Mesendoderm (in vitro differentiated cells): ENCODE results near the gene FGGY.

Source experiments
- DNase-seq: peaks from one replicate; pipeline ENCODE4 v3.0.0; 2013
- H2AK5ac ChIP-seq: 2 replicates; pipeline ENCODE4 v1.6.1; 2013; ENCODE audit warnings: low read length, inconsistent platforms
- H2BK120ac ChIP-seq: 2 replicates; pipeline ENCODE4 v1.6.1; 2013; ENCODE audit warnings: low read depth, mild to moderate bottlenecking, low read length, moderate library complexity, mixed read lengths
- H2BK15ac ChIP-seq: replicated peaks from 2 replicates; pipeline ENCODE4 v1.6.1; 2013; ENCODE audit warnings: low read depth, mild to moderate bottlenecking, moderate library complexity
- H2BK5ac ChIP-seq: 2 replicates; pipeline ENCODE4 v1.6.1; 2013; ENCODE audit warnings: low read length, inconsistent platforms
- H3K18ac ChIP-seq: 2 replicates; pipeline ENCODE4 v1.6.1; 2013; ENCODE audit warnings: mild to moderate bottlenecking, low read length, mixed read lengths
- H3K23ac ChIP-seq: one replicate; pipeline ENCODE4 v1.6.1; 2013; ENCODE audit warnings: low read length
- H3K27ac ChIP-seq: 2 replicates; pipeline ENCODE4 v1.5.1; 2013; ENCODE audit warnings: low read depth, mild to moderate bottlenecking, inconsistent platforms, low read length, moderate library complexity
- H3K27me3 ChIP-seq: 2 replicates; pipeline ENCODE4 v1.6.1; 2013; ENCODE audit warnings: low read length, control low read depth, mild to moderate bottlenecking, inconsistent platforms; ENCODE audit not compliant: insufficient read depth, poor library complexity
- H3K36me3 ChIP-seq: 2 replicates; pipeline ENCODE4 v1.6.1; 2013; ENCODE audit warnings: low read length, inconsistent platforms; ENCODE audit not compliant: control insufficient read depth, insufficient read depth
- H3K4ac ChIP-seq: one replicate; pipeline ENCODE4 v1.6.1; 2013; ENCODE audit warnings: low read depth, mild to moderate bottlenecking, low read length, moderate library complexity
- H3K4me1 ChIP-seq: 2 replicates; pipeline ENCODE4 v1.6.1; 2013; ENCODE audit warnings: low read depth, low read length, inconsistent platforms; ENCODE audit not compliant: control insufficient read depth
- H3K4me2 ChIP-seq: 2 replicates; pipeline ENCODE4 v1.6.1; 2013; ENCODE audit warnings: low read length
- H3K4me3 ChIP-seq: 2 replicates; pipeline ENCODE4 v1.5.1; 2013; ENCODE audit warnings: mild to moderate bottlenecking, low read length
- H3K56ac ChIP-seq: one replicate; pipeline ENCODE4 v1.6.1; 2013; ENCODE audit warnings: low read length
- H3K79me1 ChIP-seq: 2 replicates; pipeline ENCODE4 v1.6.1; 2013; ENCODE audit warnings: low read length, inconsistent platforms
- H3K79me2 ChIP-seq: 2 replicates; pipeline ENCODE4 v1.6.1; 2013; ENCODE audit warnings: mild to moderate bottlenecking, low read length; ENCODE audit not compliant: control insufficient read depth, insufficient read depth
- H3K9ac ChIP-seq: 2 replicates; pipeline ENCODE4 v1.6.1; 2013; ENCODE audit warnings: low read length, inconsistent platforms
- H4K5ac ChIP-seq: one replicate; pipeline ENCODE4 v1.6.1; 2013; ENCODE audit warnings: low read length
- H4K8ac ChIP-seq: one replicate; pipeline ENCODE4 v1.6.1; 2013; ENCODE audit warnings: low read depth, mild to moderate bottlenecking, control low read depth, low read length, moderate library complexity
- WGBS: extraction: QIAGEN DNeasy Blood & Tissue Kit; methylation state at CpG from one replicate; pipeline ENCODE4 v1.1.7; 2013; ENCODE audit warnings: low lambda C conversion rate, missing lambda C conversion rate; ENCODE audit not compliant: insufficient coverage; ENCODE audit errors: extremely low coverage; 5-methylcytosine and 5-hydroxymethylcytosine counted together

FGGY gene

DNA sequence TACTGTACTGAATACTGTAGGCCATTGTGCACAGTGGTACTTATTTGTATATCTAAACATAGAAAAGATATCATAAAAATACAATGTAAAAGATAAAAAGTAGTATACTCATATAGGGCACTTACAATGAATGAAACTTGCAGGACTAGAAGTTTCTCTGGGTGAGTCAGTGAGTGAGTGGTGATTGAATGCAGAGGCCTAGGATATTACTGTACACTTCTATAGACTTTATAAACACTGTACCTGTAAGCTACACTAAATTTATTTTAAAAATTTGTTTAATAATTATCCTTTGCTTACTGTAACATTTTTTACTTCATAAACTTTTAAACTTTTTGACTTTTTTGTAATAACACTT lies 82.5 kb downstream of the FGGY start:
- Histone ChIP-seq H3K4me2 (no peak overlapping the region), H3K4me3 (no peak overlapping the region), H4K8ac (no peak overlapping the region), H3K36me3 (no peaks in the 10 kb centered on the region), H3K79me1 (no peaks in the 10 kb centered on the region), H2BK15ac (no peak overlapping the region), H3K4me1 (peaks cover 3% of the 10 kb centered on the region), H3K9ac (no peak overlapping the region), H3K27me3 (no peaks in the 10 kb centered on the region), H2BK120ac (no peak overlapping the region), H3K56ac (no peak overlapping the region), H4K5ac (no peak overlapping the region), H2AK5ac (no peak overlapping the region), H3K27ac (no peak overlapping the region), H3K79me2 (no peaks in the 10 kb centered on the region), H2BK5ac (no peak overlapping the region), H3K18ac (no peak overlapping the region), H3K4ac (no peak overlapping the region), H3K23ac (no peak overlapping the region)
- DNase-seq: no peak

DNA sequence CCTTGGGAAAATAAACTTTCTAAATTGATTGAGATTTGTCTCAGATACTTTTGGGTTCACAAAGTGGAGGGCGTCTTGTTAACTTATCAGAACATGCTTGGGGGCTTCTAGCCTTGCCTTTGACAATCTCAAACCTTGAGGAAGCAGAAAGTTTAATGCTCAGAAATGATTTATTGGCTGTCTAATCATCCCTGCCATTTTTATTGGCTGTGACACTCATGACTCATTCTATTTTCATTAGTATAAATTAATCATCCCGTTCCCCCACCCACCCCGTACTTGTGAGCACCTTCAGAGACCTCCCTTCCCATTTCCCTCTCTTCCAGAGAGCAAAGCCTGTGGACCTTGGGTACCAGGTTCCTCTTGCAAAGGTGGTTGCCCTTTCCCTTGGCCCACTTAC lies 87.1 kb downstream of the FGGY start:
- H2AK5ac ChIP-seq: no peak overlapping the region
- peaks cover 3% of the 10 kb centered on the region for H3K4me1 ChIP-seq
- H3K4me2 ChIP-seq: no peak overlapping the region
- no peaks in the 10 kb centered on the region for H3K27me3 ChIP-seq
- peak overlapping the region; percentile 23 for H2BK120ac ChIP-seq
- no peak overlapping the region for H3K9ac ChIP-seq
- H3K36me3 ChIP-seq: no peaks in the 10 kb centered on the region
- no peak overlapping the region for H3K56ac ChIP-seq
- no peak overlapping the region for H4K5ac ChIP-seq
- H2BK15ac ChIP-seq: no peak overlapping the region
- no CpG with 5 or more reads among the region's 3 CpGs for WGBS
- no peak overlapping the region for H3K23ac ChIP-seq
- H3K79me1 ChIP-seq: no peaks in the 10 kb centered on the region
- no peak overlapping the region for H2BK5ac ChIP-seq
- H3K18ac ChIP-seq: no peak overlapping the region
- H3K27ac ChIP-seq: no peak overlapping the region
- H3K79me2 ChIP-seq: no peaks in the 10 kb centered on the region
- DNase-seq: no peak
- no peak overlapping the region for H4K8ac ChIP-seq
- H3K4me3 ChIP-seq: no peak overlapping the region
- no peak overlapping the region for H3K4ac ChIP-seq

GRCh38 chr1:59384443-59384842 lies 87.5 kb downstream of the FGGY start:
- H3K27ac ChIP-seq: no peak overlapping the region
- no peak overlapping the region for H3K23ac ChIP-seq
- peak; percentile 21 for DNase-seq
- no peaks in the 10 kb centered on the region for H3K79me2 ChIP-seq
- no peak overlapping the region for H3K18ac ChIP-seq
- no peak overlapping the region for H2BK15ac ChIP-seq
- no CpG with 5 or more reads among the region's 1 CpG for whole genome bisulfite sequencing
- H4K5ac ChIP-seq: no peak overlapping the region
- H3K4ac ChIP-seq: no peak overlapping the region
- H3K9ac ChIP-seq: no peak overlapping the region
- no peaks in the 10 kb centered on the region for H3K36me3 ChIP-seq
- no peak overlapping the region for H3K4me2 ChIP-seq
- no peak overlapping the region for H2BK5ac ChIP-seq
- H3K27me3 ChIP-seq: no peaks in the 10 kb centered on the region
- H4K8ac ChIP-seq: no peak overlapping the region
- H2AK5ac ChIP-seq: no peak overlapping the region
- H2BK120ac ChIP-seq: no peak overlapping the region
- peaks cover 3% of the 10 kb centered on the region for H3K4me1 ChIP-seq
- no peak overlapping the region for H3K4me3 ChIP-seq
- no peaks in the 10 kb centered on the region for H3K79me1 ChIP-seq
- no peak overlapping the region for H3K56ac ChIP-seq

GRCh38 chr1:59388191-59388590 lies 91.3 kb downstream of the FGGY start:
- Histone ChIP-seq H3K18ac (no peak overlapping the region), H3K9ac (no peak overlapping the region), H2BK15ac (no peak overlapping the region), H4K5ac (no peak overlapping the region), H2AK5ac (no peak overlapping the region), H3K4ac (no peak overlapping the region), H3K36me3 (no peaks in the 10 kb centered on the region), H3K56ac (no peak overlapping the region), H2BK120ac (no peak overlapping the region), H3K23ac (no peak overlapping the region), H3K79me2 (no peaks in the 10 kb centered on the region), H3K4me2 (no peak overlapping the region), H2BK5ac (no peak overlapping the region), H3K79me1 (no peaks in the 10 kb centered on the region), H4K8ac (no peak overlapping the region), H3K27ac (no peak overlapping the region), H3K4me3 (no peak overlapping the region), H3K27me3 (no peaks in the 10 kb centered on the region), H3K4me1 (peaks cover 3% of the 10 kb centered on the region)
- no peak for DNase-seq
- WGBS: no CpG with 5 or more reads among the region's 3 CpGs

- Histone ChIP-seq H4K8ac (no peak overlapping the region), H3K23ac (no peak overlapping the region), H2BK15ac (no peak overlapping the region), H2AK5ac (no peak overlapping the region), H3K4me3 (no peak overlapping the region), H2BK5ac (no peak overlapping the region), H3K4ac (no peak overlapping the region), H3K9ac (no peak overlapping the region), H3K79me2 (no peaks in the 10 kb centered on the region), H3K36me3 (no peaks in the 10 kb centered on the region), H3K27me3 (no peaks in the 10 kb centered on the region), H3K27ac (no peak overlapping the region), H4K5ac (no peak overlapping the region), H3K4me1 (peaks cover 2% of the 10 kb centered on the region), H3K79me1 (no peaks in the 10 kb centered on the region), H3K4me2 (no peak overlapping the region), H2BK120ac (no peak overlapping the region), H3K56ac (no peak overlapping the region), H3K18ac (no peak overlapping the region)
- DNase-seq: no peak
Observed at GRCh38 chr1:59389847-59390246, 93.0 kb downstream of the FGGY start.

- peaks cover 2% of the 10 kb centered on the region for H3K4me1 ChIP-seq
- H2BK15ac ChIP-seq: no peak overlapping the region
- H2BK5ac ChIP-seq: no peak overlapping the region
- H4K8ac ChIP-seq: no peak overlapping the region
- no peaks in the 10 kb centered on the region for H3K79me1 ChIP-seq
- no peak overlapping the region for H3K4me2 ChIP-seq
- no peak overlapping the region for H3K56ac ChIP-seq
- no peak overlapping the region for H2AK5ac ChIP-seq
- WGBS: no CpG with 5 or more reads among the region's 3 CpGs
- H2BK120ac ChIP-seq: no peak overlapping the region
- no peak overlapping the region for H3K9ac ChIP-seq
- H3K4me3 ChIP-seq: no peak overlapping the region
- H3K27me3 ChIP-seq: no peaks in the 10 kb centered on the region
- DNase-seq: no peak
- no peaks in the 10 kb centered on the region for H3K36me3 ChIP-seq
- H4K5ac ChIP-seq: no peak overlapping the region
- H3K27ac ChIP-seq: no peak overlapping the region
- no peaks in the 10 kb centered on the region for H3K79me2 ChIP-seq
- no peak overlapping the region for H3K18ac ChIP-seq
- H3K23ac ChIP-seq: no peak overlapping the region
- no peak overlapping the region for H3K4ac ChIP-seq
Observed at GRCh38 chr1:59390307-59390706, 93.4 kb downstream of the FGGY start.
